CD4-positive, alpha-beta T cell treated with Interleukin-1 beta for 1 hour (primary cell): ENCODE results near the gene XRRA1.

ENCODE experiments used
- DNase-seq, 2 donors: peaks; one replicate each; pipeline ENCODE4 v3.0.0-alpha.2; 2020 to 2022

Gene XRRA1

GRCh38 chr11:74824285-74824982, 124.5 kb downstream of the XRRA1 start:
- DNase-seq: no peak

DNA sequence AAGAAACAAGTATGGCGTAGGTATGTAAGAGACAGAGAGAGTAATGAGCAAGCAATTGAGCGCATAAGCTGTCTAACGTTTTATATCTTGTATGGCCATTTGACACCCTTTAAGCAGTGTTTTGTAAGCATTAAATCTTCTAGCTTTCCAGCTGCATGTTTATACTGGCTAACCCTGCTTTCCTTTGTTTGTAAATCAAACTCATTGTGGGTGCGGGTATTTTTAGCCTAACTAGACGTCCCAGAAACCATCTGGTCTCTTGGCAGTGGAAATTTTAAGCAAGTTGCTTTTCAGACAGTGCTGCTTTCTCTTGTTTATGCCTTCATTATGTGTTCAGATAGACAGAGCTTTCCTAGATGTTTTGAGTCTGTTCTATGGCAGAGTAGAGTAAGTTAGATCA, 126.7 kb downstream of the XRRA1 start:
- no peak for DNase-seq

GRCh38 chr11:74820763-74821162, 128.1 kb downstream of the XRRA1 start:
- no peak for DNase-seq

DNA sequence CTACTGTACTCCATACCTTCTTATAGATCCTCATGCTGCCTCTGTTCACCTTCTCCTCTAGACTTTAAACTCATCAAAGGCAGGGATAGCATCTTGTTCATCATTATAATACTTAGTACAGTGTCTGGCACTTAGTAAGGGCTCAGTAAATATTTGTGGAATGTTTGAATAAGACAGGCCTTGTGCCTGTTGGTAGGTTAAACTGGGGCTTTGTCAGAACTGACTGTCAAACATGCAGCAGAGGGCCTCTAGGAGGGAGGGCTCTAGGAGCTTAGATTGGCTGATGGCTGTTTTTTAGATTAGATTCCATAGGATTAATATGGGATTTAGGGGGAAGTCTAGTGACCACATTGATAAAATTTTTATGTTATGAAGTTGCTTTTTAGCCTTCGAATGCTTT, 129.5 kb downstream of the XRRA1 start:
- no peak for DNase-seq

DNA sequence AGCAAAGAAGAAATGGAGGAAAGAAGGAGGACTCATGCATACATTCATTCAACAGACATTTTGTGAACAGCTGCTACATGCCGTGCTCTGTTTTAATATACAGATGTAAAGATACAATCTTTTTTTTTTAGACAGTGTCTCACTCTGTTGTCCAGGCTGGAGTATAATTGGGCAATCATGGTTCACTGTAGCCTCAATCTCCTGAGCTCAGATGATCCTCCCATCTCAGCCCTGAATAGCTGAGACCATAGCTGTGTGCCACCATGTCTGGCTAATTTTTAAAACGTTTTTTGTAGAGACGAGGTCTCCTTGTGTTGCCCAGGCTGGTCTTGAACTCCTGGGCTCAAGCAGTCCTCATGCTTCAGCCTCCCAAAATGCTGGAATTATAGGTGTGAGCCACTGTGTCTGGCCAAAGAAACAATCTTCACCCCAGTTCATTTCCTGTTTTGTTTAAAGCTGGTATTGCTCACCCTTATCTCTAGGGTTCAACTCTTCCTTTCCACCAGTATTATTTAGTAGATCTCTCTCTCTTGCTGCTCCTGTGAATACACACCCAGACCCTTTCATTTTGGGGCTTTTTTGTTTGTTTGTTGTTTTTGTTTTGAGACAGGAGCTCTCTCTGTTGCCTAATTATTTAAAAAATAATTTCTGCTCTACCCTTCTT, 130.5 kb downstream of the XRRA1 start:
- no peak for DNase-seq

DNA sequence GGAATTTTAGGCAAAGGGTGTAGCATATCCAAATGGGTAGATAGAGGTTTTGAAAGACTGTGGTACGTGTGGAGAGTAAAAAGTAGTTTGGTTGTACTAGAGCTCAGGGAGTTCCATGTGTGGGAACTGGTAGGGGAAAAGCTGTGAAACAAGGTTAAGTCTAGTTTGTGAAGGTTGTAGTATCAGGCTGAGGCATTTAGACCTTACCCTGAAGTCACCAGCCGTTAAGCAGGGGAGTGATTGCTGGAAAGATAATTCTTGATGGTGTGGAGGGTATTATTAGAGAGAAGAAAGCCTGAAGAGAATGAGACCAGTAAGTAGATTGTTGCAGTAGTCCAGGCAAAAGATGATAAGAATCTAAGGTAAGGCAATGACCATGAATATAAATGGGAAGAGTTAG, 132.2 kb downstream of the XRRA1 start:
- DNase-seq: no peak

- DNase-seq: no peak
Measured at GRCh38 chr11:74815966-74816365, 132.9 kb downstream of the XRRA1 start.

DNA sequence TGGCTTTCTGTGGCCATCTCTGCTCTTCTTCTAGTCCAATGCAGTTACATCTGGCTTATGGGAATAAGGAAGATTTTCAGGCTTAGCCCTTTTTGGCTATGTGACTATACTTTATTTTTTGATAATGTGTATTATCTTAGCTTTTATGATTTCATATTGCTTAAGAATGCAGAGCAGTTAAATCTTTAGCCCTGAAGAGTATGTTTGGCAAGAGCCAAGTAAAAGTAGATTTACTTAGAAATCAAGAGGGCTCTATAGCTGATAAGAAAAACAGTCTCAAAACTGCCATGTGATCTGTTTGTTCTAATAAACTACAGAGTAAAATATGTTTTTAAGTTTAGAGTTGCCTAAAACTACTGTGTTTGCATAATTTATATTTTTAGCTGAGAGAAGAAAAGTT, 139.1 kb downstream of the XRRA1 start:
- DNase-seq: no peak

DNA sequence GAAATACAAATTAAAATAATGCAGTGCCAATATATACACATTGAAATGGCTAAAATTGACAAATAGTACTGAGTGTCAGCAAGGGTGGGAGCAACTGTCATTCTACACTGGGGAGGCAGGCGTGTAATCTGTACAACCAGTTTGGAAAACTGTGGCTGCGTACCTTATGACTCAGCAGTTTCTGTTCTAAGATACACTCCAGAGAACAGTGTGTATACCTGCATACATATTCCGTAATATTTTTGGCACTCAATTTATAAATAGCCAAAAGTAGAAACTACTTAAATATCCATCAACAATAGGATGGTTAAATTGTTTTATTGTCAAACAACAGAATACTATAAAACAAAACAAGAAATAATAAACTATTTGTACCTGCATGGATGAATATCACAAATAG, 142.6 kb downstream of the XRRA1 start:
- no peak for DNase-seq

- no peak for DNase-seq
Measured at GRCh38 chr11:74791333-74792100, 157.4 kb downstream of the XRRA1 start.
